Measurements from ENCODE around the gene KRT72.

- no peak for TF ChIP-seq EZH2 (IDR thresholded peaks at IDR 0.05; ENCODE audit: borderline replicate concordance, low read depth, low read length, severe bottlenecking)
- TF ChIP-seq, protein P1, sequence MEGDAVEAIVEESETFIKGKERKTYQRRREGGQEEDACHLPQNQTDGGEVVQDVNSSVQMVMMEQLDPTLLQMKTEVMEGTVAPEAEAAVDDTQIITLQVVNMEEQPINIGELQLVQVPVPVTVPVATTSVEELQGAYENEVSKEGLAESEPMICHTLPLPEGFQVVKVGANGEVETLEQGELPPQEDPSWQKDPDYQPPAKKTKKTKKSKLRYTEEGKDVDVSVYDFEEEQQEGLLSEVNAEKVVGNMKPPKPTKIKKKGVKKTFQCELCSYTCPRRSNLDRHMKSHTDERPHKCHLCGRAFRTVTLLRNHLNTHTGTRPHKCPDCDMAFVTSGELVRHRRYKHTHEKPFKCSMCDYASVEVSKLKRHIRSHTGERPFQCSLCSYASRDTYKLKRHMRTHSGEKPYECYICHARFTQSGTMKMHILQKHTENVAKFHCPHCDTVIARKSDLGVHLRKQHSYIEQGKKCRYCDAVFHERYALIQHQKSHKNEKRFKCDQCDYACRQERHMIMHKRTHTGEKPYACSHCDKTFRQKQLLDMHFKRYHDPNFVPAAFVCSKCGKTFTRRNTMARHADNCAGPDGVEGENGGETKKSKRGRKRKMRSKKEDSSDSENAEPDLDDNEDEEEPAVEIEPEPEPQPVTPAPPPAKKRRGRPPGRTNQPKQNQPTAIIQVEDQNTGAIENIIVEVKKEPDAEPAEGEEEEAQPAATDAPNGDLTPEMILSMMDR (IDR thresholded peaks at IDR 0.05; ENCODE audit: extremely low read depth in 1 of 2, insufficient read depth in 1 of 2, low read depth in 1 of 2, low read length in 2 of 2), result no peak
- no peak for TF ChIP-seq POLR2AphosphoS5 (IDR thresholded peaks at IDR 0.05; ENCODE audit: insufficient read depth, low read depth, low read length)
- no peak for TF ChIP-seq POLR2A (IDR thresholded peaks at IDR 0.05; ENCODE audit: low read depth, low read length)
- TF ChIP-seq FOS (IDR thresholded peaks at IDR 0.05; ENCODE audit: borderline replicate concordance, insufficient read depth, low read length), result no peak
- TF ChIP-seq JUN (IDR thresholded peaks at IDR 0.05; ENCODE audit: borderline replicate concordance, insufficient read depth, insufficient read length, low read depth), result no peak
- no peak for TF ChIP-seq MYC (IDR thresholded peaks at IDR 0.05; ENCODE audit: low read depth, low read length)
- TF ChIP-seq GATA2 (IDR thresholded peaks at IDR 0.05; ENCODE audit: insufficient read depth, insufficient read length, low read depth, low read length), result no peak
These were observed 28.8 kb upstream of the KRT72 start for GRCh38 chr12:52630008-52630500.
